ENCODE results near the gene SLC35D1. TPM values are rescaled to one million over a fixed set of nuclear protein-coding genes. Genes with fewer than 3 reads are reported as not detected.

Gene SLC35D1
- total and polyA plus RNA-seq, 10 of the 15 experiments (the other 5 are each of a cell fraction or from before 2014, with no cell fraction given) = 2.9 to 12.4 (median 8.6) TPM

- no peak for TF ChIP-seq CHD4 (IDR thresholded peaks at IDR 0.05)
- TF ChIP-seq TAF1 (IDR thresholded peaks at IDR 0.05; ENCODE audit: borderline replicate concordance, low read depth, low read length) = no peak
- no peak for TF ChIP-seq EP300 (IDR thresholded peaks at IDR 0.05; ENCODE audit: borderline replicate concordance in 1 of 2, control insufficient read depth in 1 of 2, low read depth in 2 of 2, low read length in 2 of 2)
- TF ChIP-seq USF2 (IDR thresholded peaks at IDR 0.05; ENCODE audit: borderline replicate concordance, low read depth, low read length) = no peak
- no peak for TF ChIP-seq NFYB (IDR thresholded peaks at IDR 0.05; ENCODE audit: insufficient read depth, low read depth, low read length)
- TF ChIP-seq NR2F1 (conservative IDR thresholded peaks at IDR 0.05) = no peak
- no peak for TF ChIP-seq FOXM1 (IDR thresholded peaks at IDR 0.05; ENCODE audit: low read depth, low read length)
- TF ChIP-seq ZNF24 (IDR thresholded peaks at IDR 0.05) = no peak
- TF ChIP-seq ATF3 (IDR thresholded peaks at IDR 0.05; ENCODE audit: borderline replicate concordance, extremely low read depth, low read depth, low read length) = no peak
These were observed 68.1 kb downstream of the SLC35D1 start (continued) for GRCh38 chr1:66985835-66986234.

GRCh38 chr1:66984491-66984890 is 69.5 kb downstream of the SLC35D1 start:
- Histone ChIP-seq H3K36me3 (ENCODE audit: control insufficient read depth in 2 of 2, insufficient read depth in 2 of 2, low read length in 1 of 2) (peaks cover 0 to 19% of the 10 kb centered on the region in 2 experiments; a peak in 2 of 4 replicates), H3K4me2 (ENCODE audit: control insufficient read depth, insufficient read depth) (peak overlapping the region; percentile 62), H3K4me3 (no peak overlapping the region), H4K20me1 (ENCODE audit: control insufficient read depth, insufficient read depth) (no peaks in the 10 kb centered on the region), H3K4me1 (ENCODE audit: control insufficient read depth, insufficient read depth, low read length) (peaks cover 17% of the 10 kb centered on the region), H3K27me3 (replicated peaks in 1 of 2; ENCODE audit: control insufficient read depth in 2 of 2, insufficient read depth in 2 of 2, low read length in 1 of 2) (no peaks in the 10 kb centered on the region), H3K9ac (ENCODE audit: control insufficient read depth, insufficient read depth, low read length) (no peak overlapping the region), H3K9me3 (replicated peaks; ENCODE audit: control insufficient read depth, insufficient read depth, low read length) (no peaks in the 10 kb centered on the region), H3K79me2 (ENCODE audit: control insufficient read depth, insufficient read depth, low read length) (no peaks in the 10 kb centered on the region), H2AFZ (ENCODE audit: control insufficient read depth, low read depth, low read length) (no peak overlapping the region), H3K27ac (ENCODE audit: control insufficient read depth, insufficient read depth) (no peak overlapping the region; the same call in 1 of the 2 replicates)
- peak; percentile 59 for FAIRE-seq
- CTCF ChIA-PET = interaction anchor here (0.6 to 2.8 kb wide), 6 partner anchors 11 to 554 kb away, joined by 3 to 12 read pairs (median 4); no protein-coding TSS in a partner anchor
- intact Hi-C loops (cut with micrococcal nuclease; ENCODE audit: unreplicated experiment) (loop anchor here (2.0 to 10.0 kb wide), 4 partner anchors 54 to 440 kb away; no protein-coding TSS in a partner anchor), in situ Hi-C loops (cut with MboI) (loop anchor here (10.0 kb wide), 1 partner anchor 440 kb away; no protein-coding TSS in a partner anchor)
- ATAC-seq = peak; percentile 89
- RAD21 ChIA-PET (ENCODE audit: unreplicated experiment) = interaction anchor here (0.8 to 1.1 kb wide), 6 partner anchors 12 to 230 kb away, joined by 3 to 5 read pairs (median 4); partner anchors contain the start of gene SLC35D1
- POLR2A ChIA-PET = interaction anchor here (0.7 to 0.9 kb wide), 2 partner anchors 164 to 181 kb away, joined by 3 to 4 read pairs; no protein-coding TSS in a partner anchor
- SMC1A ChIA-PET (ENCODE audit: uncharacterized antibody, unreplicated experiment) = interaction anchor here (0.8 to 4.9 kb wide), 6 partner anchors 9 to 227 kb away, joined by 3 to 19 read pairs (median 4); no protein-coding TSS in a partner anchor
- 18% methylated on average over 1 of the region's 1 CpG for WGBS (ENCODE audit: insufficient coverage, insufficient replicate concordance, low lambda C conversion rate, missing lambda C conversion rate)
- no TSS peak for BruUV-seq (replicated peaks)
- DNase-seq (ENCODE audit: low read depth, low spot score) = peak; percentile 62
- TF ChIP-seq ZZZ3 (IDR thresholded peaks at IDR 0.05; ENCODE audit: control insufficient read depth, insufficient read length, low read depth) = no peak
- TF ChIP-seq ATF3 (IDR thresholded peaks at IDR 0.05; ENCODE audit: borderline replicate concordance, extremely low read depth, low read depth, low read length) = no peak
- no peak for TF ChIP-seq TAF1 (IDR thresholded peaks at IDR 0.05; ENCODE audit: borderline replicate concordance, low read depth, low read length)
- TF ChIP-seq YBX1 (IDR thresholded peaks at IDR 0.05) = no peak
- TF ChIP-seq NKRF (conservative IDR thresholded peaks at IDR 0.05) = no peak
- no peak for TF ChIP-seq CTCF (IDR thresholded peaks at IDR 0.05 in 2 of 3, conservative IDR thresholded peaks at IDR 0.05 in 1 of 3; ENCODE audit: control insufficient read depth in 2 of 3, extremely low read depth in 1 of 3, insufficient read depth in 1 of 3, low read depth in 3 of 3, low read length in 3 of 3)
- 0 out of 2 replicates have a peak, but pooled peaks have one; percentile 16 for TF ChIP-seq IRF4 (IDR thresholded peaks at IDR 0.05; ENCODE audit: low read depth, low read length)
- peak; percentile 76 to 82; a peak in 3 of 4 replicates for TF ChIP-seq IKZF2 (IDR thresholded peaks at IDR 0.05)
- no peak for TF ChIP-seq YY1 (IDR thresholded peaks at IDR 0.05; ENCODE audit: low read depth, low read length)
